G401.6 (cell line): Measurements from ENCODE around the gene ATG16L1.
A peak's percentile ranks its signal among the peaks of the same experiment; 100 is the strongest.

Experiments used
- FAIRE-seq: peaks from 2 replicates; lab custom pipeline; 2012; peaks lifted over from hg19 to GRCh38; lab: Jason Lieb, UNC

ATG16L1 gene

DNA sequence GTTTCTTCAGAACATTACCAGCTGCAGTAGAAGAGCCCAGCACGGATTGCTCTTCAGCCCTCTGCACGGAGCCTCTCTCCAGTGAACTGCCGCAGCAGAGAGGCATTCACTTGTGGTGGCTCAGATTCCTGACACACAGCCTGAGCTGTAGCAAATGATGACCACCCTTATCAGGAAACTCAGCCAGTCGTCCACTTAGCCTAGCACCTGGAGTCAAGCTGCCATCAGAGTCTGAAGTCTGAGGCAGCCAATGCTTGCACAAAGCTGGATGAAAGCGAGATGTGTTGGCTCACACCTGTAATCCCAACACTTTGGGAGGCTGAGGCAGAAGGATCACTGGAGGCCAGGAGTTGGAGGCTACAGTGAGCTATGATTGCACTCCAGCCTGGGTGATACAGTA, 44.4 kb downstream of the ATG16L1 start:
- no peak for FAIRE-seq

DNA sequence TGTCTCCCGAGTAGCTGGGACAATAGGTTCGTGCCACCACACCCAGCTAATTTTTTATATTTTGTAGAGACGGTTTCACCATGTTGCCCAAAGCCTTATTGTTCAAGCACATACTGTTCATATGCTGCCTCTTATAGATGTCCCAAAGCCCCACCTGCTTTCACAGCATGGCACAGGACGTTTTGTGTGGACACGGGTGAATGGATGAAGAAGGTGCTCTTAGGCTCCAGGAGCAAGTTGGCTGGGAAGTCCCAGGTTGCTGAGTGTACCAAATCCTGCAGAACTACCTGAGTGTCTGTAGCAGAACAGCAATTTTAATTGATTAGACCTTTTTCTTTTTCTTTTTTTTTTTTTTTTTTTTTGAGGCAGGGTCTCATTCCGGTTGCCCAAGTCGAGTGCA, 45.6 kb downstream of the ATG16L1 start:
- no peak for FAIRE-seq

DNA sequence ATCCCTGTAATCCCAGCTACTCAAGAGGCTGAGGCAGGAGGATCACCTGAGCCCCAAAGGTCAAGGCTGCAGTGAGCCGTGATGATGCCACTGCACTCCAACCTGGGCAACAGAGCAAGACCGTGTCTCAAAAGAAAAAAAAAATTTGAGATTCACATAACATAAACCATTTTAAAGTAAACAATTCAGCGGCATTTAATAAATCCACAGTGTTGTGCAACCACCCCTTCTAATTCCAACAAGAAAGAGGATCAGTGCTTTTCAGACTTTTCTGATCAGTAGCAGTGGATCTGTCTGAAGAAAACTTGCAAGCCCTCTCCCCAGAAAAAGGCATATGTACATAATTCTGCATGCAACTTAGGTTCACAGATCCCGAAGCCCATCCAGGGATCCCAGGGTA, 48.9 kb downstream of the ATG16L1 start:
- FAIRE-seq = no peak

DNA sequence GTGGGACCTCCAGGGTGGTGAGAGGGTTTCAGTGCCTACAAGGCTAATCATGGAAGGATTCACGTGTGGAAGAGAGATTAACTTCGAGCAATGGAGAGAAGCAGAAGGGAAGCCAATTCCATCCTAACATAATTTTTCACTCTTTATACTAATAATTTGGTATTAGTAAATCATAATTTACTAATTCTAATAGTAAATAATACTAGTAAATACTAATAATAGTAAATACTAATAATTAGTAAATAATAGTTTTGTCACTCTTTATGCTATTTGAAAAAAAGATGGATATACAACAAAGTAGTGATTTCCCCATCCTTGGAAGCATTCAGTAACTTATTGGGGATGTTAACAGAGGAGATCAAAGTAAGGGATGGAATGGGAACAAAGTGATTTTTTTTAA, 49.8 kb downstream of the ATG16L1 start:
- peak; percentile 28 for FAIRE-seq

DNA sequence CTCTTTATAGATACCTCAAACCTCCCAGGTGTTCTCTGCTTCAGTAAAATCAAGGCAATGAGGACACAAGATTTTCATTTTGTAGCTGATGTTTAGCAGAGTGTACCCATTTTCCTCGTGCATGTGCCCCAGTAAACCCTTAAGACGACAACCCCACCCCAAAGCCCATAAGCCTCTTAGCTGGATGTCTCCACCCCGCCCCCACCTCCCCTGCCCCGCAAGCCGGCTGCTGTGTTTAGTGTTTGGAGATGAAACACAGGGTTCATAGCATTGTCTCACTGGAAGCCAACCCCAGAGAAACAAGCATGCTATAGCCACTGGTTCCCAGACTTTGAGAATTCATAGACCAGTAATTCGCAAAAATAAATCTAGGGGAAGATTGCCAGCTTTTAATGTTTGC, 50.3 kb downstream of the ATG16L1 start:
- no peak for FAIRE-seq

DNA sequence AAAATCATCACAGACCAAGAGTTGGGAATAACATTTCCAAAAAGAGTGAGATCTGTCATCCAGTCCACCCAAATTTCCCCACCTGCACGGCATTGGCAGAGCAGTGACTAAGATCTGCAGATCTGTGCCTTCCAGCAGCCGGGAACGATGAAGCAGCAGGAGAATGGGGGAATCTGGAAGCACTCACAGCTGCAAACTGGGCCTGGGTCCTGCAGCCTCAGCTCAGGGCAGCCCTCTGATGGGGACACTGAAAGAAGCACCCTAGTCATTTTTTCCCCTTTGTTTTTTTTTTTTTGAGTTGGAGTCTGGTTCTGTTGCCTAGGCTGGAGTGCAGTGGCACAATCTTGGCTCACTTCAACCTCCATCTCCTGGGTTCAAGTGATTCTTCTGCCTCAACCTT, 51.8 kb downstream of the ATG16L1 start:
- FAIRE-seq = no peak

DNA sequence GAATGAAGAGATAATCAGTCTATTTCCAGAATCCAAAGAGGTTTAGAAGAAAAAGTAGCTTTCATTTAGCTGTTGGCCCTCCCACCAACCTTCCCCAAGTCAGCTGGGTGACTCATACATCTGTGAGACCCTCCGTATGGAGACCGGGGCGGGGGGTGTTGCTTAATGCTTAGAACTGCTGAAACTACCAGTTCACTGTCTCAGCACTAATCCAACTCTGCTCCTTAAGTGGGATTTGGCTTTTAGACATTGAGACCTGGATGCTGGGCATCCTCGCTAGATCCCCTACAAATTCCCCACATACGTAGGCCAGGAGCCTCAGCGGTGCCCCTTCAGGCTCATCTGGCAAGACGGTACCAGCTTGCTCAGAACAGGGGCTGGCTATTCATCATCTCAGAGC, 56.1 kb downstream of the ATG16L1 start, which contains the start of gene SAG:
Gene SAG (plus strand): TSS at position 252 of the 400 bp plus-strand sequence. CDS start 1,374 bp downstream, outside the sequence.
- no peak for FAIRE-seq

DNA sequence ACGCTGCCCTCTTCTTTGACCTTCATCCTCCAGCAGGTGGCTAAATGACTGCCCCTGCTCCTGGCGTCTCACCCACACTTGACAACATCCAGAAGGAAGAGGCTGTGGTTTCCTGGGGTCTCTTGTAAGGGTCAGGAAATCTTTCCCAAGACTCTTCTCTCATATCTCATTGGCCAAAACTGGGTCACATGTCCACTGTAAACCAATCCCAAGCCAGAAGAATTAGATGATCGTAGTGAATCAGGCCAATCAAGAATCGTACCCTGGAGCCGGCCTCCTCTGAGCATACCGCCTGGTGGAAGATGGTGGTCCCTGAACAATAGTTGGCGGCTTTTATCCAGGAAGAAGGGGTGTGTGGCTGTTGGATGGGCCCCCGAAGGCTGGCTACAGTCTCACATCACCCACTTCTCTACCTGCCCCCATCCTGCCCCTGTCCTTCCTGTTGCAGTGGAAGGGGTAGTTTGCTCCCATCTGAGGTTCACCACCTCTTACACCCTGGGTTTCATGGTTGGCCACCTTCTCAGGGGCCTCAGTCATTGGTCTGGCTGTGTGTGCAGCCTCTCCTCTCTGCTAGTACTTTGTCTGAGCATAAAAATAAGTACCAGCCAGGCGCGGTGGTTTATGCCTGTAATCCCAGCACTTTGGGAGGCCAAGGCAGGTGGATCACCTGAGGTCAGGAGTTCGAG, 59.9 kb downstream of the ATG16L1 start:
- FAIRE-seq = no peak

DNA sequence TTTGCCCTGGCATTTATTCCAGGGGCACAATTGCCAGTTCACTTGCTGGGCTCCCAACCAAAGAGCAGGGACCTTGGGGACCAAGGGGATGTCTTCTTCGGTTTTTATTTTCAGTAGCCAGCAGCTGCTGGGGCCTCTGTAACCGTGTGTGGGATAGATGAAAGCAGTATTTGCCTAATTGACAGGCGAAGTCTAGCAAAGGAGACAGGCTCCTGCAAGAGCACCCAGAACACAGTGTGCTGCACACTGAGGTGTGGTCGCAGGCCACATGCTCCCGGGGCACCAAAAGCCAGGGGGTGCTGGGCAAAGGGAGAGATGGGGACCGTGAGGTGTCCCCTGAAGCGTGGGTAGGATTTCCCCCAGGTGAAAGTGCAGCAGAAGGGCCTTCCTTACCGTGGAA, 61.4 kb downstream of the ATG16L1 start:
- FAIRE-seq = no peak

DNA sequence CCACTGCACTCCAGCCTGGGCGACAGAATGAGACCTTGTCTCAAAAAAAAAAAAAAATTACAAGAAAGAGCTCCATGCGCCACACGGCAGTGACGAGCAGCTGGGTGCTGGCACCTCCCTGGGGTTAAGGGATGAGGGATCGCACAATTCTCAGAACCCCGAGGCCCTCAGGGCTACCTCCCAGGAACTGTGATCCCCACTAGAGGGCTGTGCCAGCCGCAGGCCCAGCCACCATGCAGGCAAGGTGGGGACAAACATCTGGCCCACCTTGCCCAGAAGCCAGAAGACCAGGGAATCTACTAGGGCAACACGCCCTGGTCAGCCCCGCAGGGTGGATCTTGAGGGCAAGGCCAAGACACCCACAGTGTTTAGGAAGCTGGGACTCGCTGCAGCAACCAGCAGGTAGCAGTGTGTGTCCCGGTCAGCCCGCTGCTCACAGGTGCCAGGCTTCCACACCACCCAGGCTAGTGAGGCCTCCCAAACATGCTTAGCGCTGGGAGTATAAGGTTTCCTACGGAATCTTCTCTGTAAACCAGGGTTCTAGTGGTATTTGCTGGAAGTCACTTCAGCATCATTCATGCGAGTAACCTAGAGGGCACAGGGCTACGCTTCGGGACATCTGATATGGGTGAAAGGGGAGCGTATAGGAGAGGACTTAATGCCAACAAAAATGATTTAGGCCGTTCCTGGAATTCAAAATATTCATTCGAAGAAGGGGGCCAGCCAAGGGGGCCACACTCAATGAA, 62.9 kb downstream of the ATG16L1 start:
- FAIRE-seq = no peak

DNA sequence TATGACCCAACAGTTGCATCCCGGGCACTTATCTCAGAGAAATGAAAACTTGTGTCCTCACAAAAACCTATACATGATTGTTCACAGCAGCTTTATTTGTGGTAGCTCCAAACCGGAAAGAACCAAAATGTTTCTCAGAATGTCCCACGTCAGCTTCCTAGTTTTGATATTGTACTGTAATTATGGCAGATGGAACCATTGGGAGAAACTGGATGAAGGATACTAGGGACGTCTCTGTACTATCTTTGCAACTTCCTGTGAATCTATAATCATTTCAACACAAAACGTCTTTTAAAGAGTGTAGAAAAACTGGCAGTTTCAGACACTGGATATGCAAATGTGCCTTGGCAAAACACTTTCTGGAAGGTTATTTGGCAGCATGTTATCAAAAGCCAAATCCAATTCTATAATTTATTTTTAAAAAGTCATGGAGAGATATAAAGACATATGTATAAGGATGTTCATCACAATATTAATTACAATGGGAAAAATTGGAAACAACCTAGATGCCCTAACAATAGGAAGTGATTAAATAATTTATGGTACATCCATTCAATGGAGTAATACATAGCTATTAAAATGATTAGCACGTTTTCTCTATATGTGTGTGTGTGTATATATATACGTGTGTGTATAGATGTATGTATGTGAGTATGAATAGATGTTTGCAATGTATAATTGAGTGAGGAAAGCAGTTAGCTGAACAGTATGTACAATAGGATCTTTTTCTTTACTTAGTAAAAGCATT, 65.9 kb downstream of the ATG16L1 start:
- no peak for FAIRE-seq

DNA sequence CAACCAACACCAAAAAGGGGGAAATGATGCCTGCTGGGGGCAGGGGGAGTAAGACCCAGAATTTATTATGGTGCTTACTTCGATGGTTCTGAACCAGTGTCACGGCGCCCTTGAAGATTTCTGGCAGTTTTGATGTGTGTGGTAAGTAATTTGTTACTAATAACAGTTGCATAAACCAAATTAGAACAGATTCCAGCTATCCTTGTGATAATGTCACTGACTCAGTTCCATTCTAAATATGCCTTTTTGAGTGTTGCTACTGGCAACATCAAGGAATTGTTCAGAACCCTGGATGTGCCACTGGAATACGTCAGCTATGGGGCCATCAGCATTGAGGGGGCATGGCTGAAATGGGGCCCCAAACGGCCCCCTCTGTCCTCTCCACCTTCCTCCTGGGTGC, 67.8 kb downstream of the ATG16L1 start:
- no peak for FAIRE-seq

DNA sequence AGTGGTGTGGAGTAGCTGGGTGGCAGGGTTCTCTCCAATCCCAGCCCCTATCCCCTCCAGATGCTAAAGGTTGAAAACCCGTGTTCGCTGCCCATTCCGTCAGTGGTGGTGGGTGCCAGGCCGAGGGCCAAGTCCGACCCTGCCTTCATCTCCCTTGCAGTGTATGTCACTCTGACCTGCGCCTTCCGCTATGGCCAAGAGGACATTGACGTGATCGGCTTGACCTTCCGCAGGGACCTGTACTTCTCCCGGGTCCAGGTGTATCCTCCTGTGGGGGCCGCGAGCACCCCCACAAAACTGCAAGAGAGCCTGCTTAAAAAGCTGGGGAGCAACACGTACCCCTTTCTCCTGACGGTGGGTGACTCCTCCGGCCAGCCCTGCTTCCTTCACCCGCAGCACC, 69.0 kb downstream of the ATG16L1 start:
- FAIRE-seq = no peak

DNA sequence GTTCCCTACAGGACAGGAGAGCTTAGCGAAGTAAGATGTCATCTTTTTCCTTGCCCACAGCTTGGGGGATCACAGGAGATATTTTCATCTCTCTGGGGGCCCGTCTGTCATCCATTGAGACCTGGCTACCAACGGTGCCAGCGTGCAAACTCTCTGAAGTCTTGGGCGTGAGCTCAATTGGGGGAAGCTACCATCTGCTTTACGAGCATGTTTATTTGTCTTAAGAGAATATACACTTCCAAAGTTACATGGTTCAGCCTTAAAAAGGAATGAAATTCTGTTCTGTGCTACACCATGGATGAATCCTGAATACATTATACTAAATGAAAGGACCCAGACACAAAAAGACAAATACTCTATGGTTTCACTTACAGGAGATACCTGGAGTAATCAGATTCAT, 69.7 kb downstream of the ATG16L1 start:
- FAIRE-seq = no peak

DNA sequence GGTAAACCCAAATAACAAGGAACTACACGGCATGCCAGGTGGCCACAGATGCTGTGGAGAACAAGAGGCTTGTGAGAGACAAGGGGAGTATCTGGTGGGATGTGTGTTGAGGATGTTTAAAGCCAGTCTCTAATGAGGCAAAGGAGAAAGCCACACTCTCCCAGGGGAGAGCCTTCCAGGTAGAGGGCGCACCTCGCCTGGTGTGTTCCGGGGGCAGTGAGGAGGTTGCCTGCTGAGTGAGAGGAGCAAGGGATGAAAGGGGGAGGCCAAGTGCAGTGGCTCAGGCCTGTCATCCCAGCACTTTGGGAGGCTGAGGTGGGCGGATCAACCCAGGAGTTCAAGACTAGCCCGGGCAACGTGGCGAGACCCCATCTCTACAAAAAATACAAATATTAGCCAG, 72.4 kb downstream of the ATG16L1 start:
- FAIRE-seq = no peak

DNA sequence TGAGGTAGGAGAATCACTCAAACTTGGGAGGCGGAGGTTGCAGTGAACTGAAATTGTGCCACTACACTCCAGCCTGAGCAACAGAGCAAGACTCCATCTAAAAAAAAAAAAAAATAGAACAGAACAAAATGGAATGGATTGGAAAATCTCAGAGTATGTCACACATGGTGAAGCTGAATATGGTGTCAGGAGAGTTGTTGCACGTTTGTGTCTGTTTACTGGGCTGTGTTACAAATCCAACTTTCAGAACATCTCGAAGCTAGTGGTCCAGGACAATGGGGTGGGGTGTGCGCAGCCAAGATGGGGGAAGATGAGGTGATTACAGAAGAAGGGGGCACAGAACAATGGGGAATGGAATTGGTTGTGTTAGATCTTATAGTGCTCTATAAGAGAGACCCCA, 73.8 kb downstream of the ATG16L1 start:
- FAIRE-seq = no peak

DNA sequence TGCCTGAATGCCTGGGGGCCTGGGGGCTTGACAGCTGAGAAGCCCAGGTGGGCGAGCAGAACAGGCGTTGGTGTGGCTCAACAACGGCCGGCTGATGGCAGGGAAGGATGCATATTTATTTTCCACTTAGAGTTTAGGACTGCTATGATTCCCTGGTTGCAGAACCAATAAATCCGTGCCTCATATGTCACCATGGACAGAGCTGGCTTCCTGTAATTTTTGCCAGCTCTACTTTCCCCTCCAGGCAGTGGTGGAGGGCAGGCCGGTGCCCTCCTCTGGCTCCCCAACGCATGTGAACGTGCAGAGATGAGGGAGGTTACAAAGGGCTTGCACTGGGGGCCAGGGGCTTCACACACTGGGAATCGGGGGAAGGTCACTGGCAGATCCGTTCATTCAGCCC, 74.3 kb downstream of the ATG16L1 start:
- FAIRE-seq = no peak

DNA sequence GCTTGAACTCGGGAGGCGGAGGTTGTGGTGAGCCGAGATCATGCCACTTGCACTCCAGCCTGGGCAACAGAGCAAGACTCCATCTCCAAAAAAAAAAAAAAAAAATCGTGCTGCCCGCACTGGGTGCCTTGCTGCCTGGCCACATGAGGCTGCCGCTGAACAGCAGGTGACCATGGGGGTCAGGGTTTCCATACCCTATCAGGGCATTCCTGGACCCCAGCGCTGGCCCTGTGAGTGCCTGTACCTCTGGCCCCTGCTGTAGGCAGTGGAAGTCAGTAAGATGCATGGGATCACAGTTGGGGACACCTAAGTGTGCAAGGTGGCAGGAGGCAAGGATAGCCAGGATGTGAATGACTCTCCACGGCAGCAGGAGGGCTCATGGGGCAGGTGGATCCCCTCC, 75.0 kb downstream of the ATG16L1 start:
- FAIRE-seq = no peak

DNA sequence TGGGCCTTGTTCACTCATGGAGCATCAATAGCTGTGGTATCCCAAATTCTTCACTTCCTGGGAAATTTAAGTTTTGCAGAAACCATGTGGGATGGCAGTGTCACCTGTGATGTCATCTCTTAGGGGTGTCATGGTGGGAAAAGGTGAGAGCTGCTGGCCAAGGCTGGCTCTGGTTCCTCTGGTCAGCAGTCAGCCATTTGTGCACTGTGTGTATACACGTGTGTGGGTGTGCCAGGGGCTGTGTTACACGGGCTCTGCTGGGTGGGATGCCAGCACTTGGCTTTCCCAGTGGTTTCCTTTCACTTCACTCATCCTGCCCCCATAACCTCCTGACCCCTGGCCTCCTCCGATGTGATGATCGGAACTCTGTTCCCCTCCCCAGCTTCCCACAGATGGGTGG, 77.4 kb downstream of the ATG16L1 start:
- FAIRE-seq = no peak

DNA sequence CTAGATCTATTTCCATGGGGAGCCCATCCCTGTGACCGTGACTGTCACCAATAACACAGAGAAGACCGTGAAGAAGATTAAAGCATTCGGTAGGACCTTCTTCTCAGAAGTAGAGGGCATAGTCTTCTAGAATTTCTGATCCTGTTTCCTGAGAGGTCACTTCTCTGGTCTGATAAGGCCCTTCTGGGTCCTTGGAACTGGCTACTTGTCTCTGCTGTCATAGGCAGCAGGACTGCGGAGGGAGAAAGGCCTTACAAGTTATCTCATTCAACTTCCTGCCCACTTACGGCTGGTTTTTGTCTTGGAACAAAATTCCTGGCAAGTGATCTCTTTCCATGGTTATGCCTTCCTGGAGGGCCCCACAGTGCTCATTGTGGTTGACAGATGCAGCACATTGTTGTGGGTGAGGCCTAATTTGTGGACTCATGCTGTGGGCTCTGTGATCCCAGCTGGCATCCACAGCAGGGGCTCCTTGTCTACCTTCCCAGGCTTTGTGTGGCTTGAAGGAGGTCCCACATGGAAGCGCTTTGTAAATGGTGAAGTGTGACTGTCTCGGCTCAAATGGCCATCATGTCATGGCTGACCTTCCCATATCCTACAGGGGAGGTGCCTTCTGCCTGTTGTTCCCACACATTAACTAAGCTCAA, 78.1 kb downstream of the ATG16L1 start:
- FAIRE-seq = no peak

DNA sequence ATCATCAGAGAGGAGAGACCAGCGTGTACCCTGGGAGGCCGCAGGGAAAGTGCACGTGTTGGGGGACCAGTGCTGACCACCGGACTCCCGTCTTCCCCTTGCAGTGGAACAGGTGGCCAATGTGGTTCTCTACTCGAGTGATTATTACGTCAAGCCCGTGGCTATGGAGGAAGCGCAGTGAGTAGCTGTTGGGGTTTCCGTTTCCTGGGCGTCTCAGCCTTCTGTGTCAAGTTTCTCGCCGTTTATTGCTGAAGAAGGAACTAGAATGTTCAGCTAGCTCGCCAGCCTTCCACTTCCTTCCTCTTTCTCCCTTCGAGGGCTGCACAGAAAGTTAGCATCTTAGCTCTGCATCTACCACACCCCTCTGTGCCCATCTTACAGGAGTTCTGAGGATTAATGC, 80.1 kb downstream of the ATG16L1 start:
- FAIRE-seq = no peak

DNA sequence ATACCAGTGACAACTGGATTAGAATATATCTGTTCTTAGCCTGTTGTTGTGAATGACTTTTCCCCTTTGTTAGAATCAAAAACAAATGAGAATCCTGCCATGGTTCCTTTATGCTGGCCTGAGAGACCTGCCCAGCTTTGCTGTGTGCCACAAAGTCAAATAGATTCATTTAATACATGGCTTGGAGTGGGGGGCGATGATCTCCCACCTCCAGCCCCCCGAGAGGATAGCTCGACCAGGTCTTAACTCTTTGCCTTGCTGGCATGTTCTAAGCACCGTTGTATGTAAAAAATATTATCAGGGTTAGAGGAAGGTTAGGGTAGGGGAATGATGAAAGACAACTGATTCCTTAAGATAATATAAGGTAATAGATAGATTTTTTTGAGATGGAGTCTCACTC, 80.7 kb downstream of the ATG16L1 start:
- FAIRE-seq = no peak

DNA sequence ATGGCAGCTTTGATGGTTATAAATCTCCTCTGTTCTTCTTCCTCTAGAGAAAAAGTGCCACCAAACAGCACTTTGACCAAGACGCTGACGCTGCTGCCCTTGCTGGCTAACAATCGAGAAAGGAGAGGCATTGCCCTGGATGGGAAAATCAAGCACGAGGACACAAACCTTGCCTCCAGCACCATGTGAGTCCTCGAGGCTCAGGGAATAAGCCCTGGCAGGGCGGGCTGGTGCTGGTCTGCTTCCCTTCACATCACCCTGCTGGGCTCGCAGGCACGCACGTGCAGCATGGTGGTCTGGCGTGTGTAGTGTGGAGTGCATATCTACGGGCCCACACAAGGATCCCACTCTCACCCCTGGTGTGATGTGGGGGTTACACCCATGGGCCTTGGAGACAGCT, 83.4 kb downstream of the ATG16L1 start:
- FAIRE-seq = no peak
